ENCODE measurements around the gene TBX2. TPM values are rescaled to one million over a fixed set of nuclear protein-coding genes. Genes with fewer than 3 reads are reported as not detected.
"Not testable (repeated sequence)": the region's sequence is repeated elsewhere in the genome, so short reads cannot be mapped to it uniquely, and the experiment has no call there.

Gene TBX2
- total RNA-seq, 2 donors from 2014 or later: 0.07 TPM; not detected in 1

GRCh38 chr17:61354895-61355874, 44.5 kb upstream of the TBX2 start:
- Mint-ChIP-seq H3K27me3 (ENCODE audit: insufficient read depth) (no peaks in the 10 kb centered on the region), H3K4me3 (no peak overlapping the region), H3K27ac (no peak overlapping the region), H3K36me3 (ENCODE audit: low read depth) (no peaks in the 10 kb centered on the region), H3K9me3 (no peaks in the 10 kb centered on the region), H3K4me1 (peaks cover 49% of the 10 kb centered on the region)
- H3K9me3 ChIP-seq (ENCODE audit: control insufficient read depth, low read length): no peaks in the 10 kb centered on the region
- no peak overlapping the region for H3K9ac ChIP-seq (ENCODE audit: extremely low read depth, low read length, poor library complexity, severe bottlenecking)
- 83 to 91% methylated on average over 7 to 10 of the region's 10 CpGs for WGBS, 2 experiments (ENCODE audit: insufficient coverage in 1 of 2, insufficient read length in 1 of 2)
- H3K27me3 ChIP-seq (ENCODE audit: control insufficient read depth, insufficient read depth, low read length, poor library complexity, severe bottlenecking): no peaks in the 10 kb centered on the region
- no peak overlapping the region for H3K4me3 ChIP-seq (ENCODE audit: low read length)
- H3K27ac ChIP-seq (ENCODE audit: low read depth, low read length): no peak overlapping the region
- no peaks in the 10 kb centered on the region for H3K36me3 ChIP-seq (ENCODE audit: control insufficient read depth, insufficient read depth, low read length)
- peak; percentile 85 for DNase-seq
- TF ChIP-seq, protein P1, sequence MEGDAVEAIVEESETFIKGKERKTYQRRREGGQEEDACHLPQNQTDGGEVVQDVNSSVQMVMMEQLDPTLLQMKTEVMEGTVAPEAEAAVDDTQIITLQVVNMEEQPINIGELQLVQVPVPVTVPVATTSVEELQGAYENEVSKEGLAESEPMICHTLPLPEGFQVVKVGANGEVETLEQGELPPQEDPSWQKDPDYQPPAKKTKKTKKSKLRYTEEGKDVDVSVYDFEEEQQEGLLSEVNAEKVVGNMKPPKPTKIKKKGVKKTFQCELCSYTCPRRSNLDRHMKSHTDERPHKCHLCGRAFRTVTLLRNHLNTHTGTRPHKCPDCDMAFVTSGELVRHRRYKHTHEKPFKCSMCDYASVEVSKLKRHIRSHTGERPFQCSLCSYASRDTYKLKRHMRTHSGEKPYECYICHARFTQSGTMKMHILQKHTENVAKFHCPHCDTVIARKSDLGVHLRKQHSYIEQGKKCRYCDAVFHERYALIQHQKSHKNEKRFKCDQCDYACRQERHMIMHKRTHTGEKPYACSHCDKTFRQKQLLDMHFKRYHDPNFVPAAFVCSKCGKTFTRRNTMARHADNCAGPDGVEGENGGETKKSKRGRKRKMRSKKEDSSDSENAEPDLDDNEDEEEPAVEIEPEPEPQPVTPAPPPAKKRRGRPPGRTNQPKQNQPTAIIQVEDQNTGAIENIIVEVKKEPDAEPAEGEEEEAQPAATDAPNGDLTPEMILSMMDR (conservative IDR thresholded peaks at IDR 0.05): peak; percentile 45
- H3K4me1 ChIP-seq (ENCODE audit: control insufficient read depth, insufficient read depth, low read length): peaks cover 9% of the 10 kb centered on the region

DNA sequence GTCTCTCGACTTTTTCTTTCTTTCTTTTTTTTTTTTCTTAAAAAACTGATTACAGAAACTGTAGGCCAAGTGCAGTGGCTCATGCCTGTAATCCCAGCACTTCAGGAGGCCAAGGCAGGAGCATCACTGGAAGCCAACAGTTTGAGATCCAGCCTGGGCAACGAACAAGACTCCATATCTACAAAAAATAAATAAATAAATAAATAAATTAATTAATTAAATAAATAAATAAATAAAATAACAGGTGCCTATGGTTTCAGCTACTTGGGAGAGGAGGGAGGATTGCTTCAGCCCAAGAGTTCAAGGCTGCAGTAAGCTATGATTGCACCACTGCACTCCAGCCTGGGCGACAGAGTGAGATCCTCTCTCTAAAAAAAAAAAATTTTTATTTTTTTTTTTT, 42.6 kb upstream of the TBX2 start:
- not testable (repeated sequence) for H3K9me3 ChIP-seq (ENCODE audit: control insufficient read depth, low read length); H3K36me3 Mint-ChIP-seq (ENCODE audit: low read depth); H3K27ac ChIP-seq (ENCODE audit: low read depth, low read length); H3K27me3 ChIP-seq (ENCODE audit: control insufficient read depth, insufficient read depth, low read length, poor library complexity, severe bottlenecking); H3K27me3 Mint-ChIP-seq (ENCODE audit: insufficient read depth); H3K4me1 ChIP-seq (ENCODE audit: control insufficient read depth, insufficient read depth, low read length); H3K36me3 ChIP-seq (ENCODE audit: control insufficient read depth, insufficient read depth, low read length); H3K4me3 Mint-ChIP-seq; H3K4me3 ChIP-seq (ENCODE audit: low read length); DNase-seq; H3K9ac ChIP-seq (ENCODE audit: extremely low read depth, low read length, poor library complexity, severe bottlenecking); H3K9me3 Mint-ChIP-seq; H3K27ac Mint-ChIP-seq
- peaks cover 52% of the 10 kb centered on the region for H3K4me1 Mint-ChIP-seq
- 95% methylated on average over 2 of the region's 3 CpGs; no CpG with 5 or more reads in 1 of the 2 experiments for WGBS, 2 experiments (ENCODE audit: insufficient coverage in 1 of 2, insufficient read length in 1 of 2)

- not testable (repeated sequence) for H3K4me3 Mint-ChIP-seq; H3K9me3 ChIP-seq (ENCODE audit: control insufficient read depth, low read length); DNase-seq; H3K27ac Mint-ChIP-seq; H3K4me3 ChIP-seq (ENCODE audit: low read length); H3K36me3 Mint-ChIP-seq (ENCODE audit: low read depth); H3K27ac ChIP-seq (ENCODE audit: low read depth, low read length); H3K9me3 Mint-ChIP-seq; H3K9ac ChIP-seq (ENCODE audit: extremely low read depth, low read length, poor library complexity, severe bottlenecking); H3K36me3 ChIP-seq (ENCODE audit: control insufficient read depth, insufficient read depth, low read length); H3K4me1 ChIP-seq (ENCODE audit: control insufficient read depth, insufficient read depth, low read length)
- WGBS, 2 experiments (ENCODE audit: insufficient coverage in 1 of 2, insufficient read length in 1 of 2): 87 to 91% methylated on average over 7 to 9 of the region's 9 CpGs
- Mint-ChIP-seq H3K4me1 (peaks cover 40% of the 10 kb centered on the region), H3K27me3 (ENCODE audit: insufficient read depth) (peaks cover 16% of the 10 kb centered on the region)
- peaks cover 15% of the 10 kb centered on the region for H3K27me3 ChIP-seq (ENCODE audit: control insufficient read depth, insufficient read depth, low read length, poor library complexity, severe bottlenecking)
Observed at GRCh38 chr17:61359513-61359912, 40.1 kb upstream of the TBX2 start.

DNA sequence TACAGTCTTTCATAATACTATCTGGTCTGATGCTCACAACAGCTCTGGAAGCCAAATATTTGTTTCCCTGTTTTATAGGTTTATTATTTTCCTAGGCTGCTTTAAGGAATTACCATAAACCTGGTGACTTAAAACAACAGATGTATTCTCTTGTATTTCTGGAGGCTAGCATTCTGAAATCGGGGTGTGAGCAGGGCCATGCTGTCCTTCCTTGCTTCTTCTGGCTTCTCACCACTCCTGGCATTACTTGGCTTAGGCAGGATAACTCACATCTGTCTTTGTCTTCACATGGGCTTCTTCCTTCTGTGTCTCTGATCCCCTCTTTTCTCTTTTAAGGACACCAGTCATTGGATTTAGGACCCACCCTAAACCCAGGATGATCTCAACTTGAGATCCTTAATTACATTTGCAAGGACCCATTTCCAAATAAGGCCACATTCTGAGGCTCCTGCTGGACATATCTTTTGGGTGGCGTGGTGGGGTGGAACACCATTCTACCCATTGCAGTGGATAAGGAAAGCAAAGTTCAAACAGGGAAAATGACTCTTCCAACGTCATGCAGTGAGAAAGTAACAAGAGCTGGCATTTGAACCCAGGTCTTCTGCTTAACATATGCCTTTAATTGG, 39.2 kb upstream of the TBX2 start:
- 92 to 100% methylated on average over 3 of the region's 3 CpGs for WGBS, 2 experiments (ENCODE audit: insufficient coverage in 1 of 2, insufficient read length in 1 of 2)

More for the DNA sequence above, 39.2 kb upstream of the TBX2 start:
- no peak for DNase-seq
- Histone ChIP-seq H3K27ac (ENCODE audit: low read depth, low read length) (no peak overlapping the region), H3K9ac (ENCODE audit: extremely low read depth, low read length, poor library complexity, severe bottlenecking) (no peak overlapping the region), H3K4me3 (ENCODE audit: low read length) (no peak overlapping the region), H3K9me3 (ENCODE audit: control insufficient read depth, low read length) (no peaks in the 10 kb centered on the region), H3K36me3 (ENCODE audit: control insufficient read depth, insufficient read depth, low read length) (no peaks in the 10 kb centered on the region), H3K4me1 (ENCODE audit: control insufficient read depth, insufficient read depth, low read length) (no peaks in the 10 kb centered on the region), H3K27me3 (ENCODE audit: control insufficient read depth, insufficient read depth, low read length, poor library complexity, severe bottlenecking) (peaks cover 16% of the 10 kb centered on the region)
- no peak overlapping the region for H3K4me3 Mint-ChIP-seq
- peaks cover 22% of the 10 kb centered on the region for H3K27me3 Mint-ChIP-seq (ENCODE audit: insufficient read depth)
- H3K4me1 Mint-ChIP-seq: peaks cover 32% of the 10 kb centered on the region
- TF ChIP-seq, protein P1 (conservative IDR thresholded peaks at IDR 0.05): no peak
- H3K27ac Mint-ChIP-seq: no peak overlapping the region
- no peaks in the 10 kb centered on the region for H3K36me3 Mint-ChIP-seq (ENCODE audit: low read depth)
- H3K9me3 Mint-ChIP-seq: no peaks in the 10 kb centered on the region
